ENCODE data around the gene ACBD7.

ACBD7 gene

GRCh38 chr10:15088428-15089261, at the start of gene ACBD7:
Gene ACBD7, minus strand, starts transcription at chr10:15088776. Its CDS starts 48 bp downstream, at chr10:15088728.
- DNase-seq (ENCODE audit: low read depth in 2 of 2) = peak; percentile 54 to 77

GRCh38 chr10:15137636-15138035, 49.1 kb upstream of the ACBD7 start:
- DNase-seq (ENCODE audit: low read depth in 2 of 2) = no peak

GRCh38 chr10:15137036-15137359, 48.4 kb upstream of the ACBD7 start:
- no peak for DNase-seq (ENCODE audit: low read depth in 2 of 2)

DNA sequence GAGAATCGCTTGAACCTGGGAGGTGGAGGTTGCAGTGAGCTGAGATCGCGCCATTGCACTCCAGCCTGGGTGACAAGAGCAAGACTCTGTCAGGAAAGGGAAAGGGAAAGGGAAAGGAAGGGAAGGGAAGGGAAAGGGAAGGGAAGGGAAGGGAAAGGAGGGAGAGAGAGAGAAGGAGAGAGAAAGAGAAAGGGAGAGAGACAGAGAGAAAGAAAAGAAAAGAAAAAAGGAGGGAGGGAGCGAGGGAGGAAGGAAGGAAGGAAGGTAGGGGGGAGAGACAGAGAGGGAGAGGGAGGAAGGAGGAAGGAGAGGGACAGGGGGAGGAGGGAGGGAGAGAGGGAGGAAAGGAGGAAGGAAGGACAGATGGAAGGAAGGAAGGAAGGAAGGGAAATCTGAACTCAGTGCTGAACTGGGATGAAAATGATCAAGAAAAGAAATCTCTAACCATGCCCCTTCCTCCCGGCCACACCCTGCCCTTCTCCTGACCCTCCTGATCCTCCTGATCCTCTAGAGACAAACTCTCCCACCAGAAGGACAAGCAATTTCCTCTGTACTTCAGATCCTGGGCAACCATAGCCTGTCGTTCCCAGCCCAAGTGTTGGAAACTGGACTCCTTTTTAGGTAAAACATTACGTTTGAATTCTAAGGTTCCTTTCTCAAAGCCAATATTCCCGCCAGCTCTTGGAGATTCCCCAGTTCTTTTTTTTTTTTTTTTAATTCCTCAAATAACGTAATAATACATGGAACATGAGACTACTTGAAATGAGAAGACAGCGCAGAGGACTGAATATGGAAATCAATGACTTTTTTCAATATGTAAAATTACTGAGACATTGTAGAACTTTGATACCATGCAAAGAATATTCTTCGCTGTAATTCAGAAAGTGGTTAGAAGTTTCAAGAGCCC, 47.8 kb upstream of the ACBD7 start:
- no peak for DNase-seq (ENCODE audit: low read depth in 2 of 2)

GRCh38 chr10:15131330-15131729, 42.8 kb upstream of the ACBD7 start:
- no peak for DNase-seq (ENCODE audit: low read depth in 2 of 2)

GRCh38 chr10:15124908-15125307, 36.3 kb upstream of the ACBD7 start:
- no peak for DNase-seq (ENCODE audit: low read depth in 2 of 2)

- no peak for DNase-seq (ENCODE audit: low read depth in 2 of 2)
Measured at GRCh38 chr10:15124190-15124589, 35.6 kb upstream of the ACBD7 start.

- DNase-seq (ENCODE audit: low read depth in 2 of 2) = no peak
Measured at GRCh38 chr10:15123749-15124184, 35.2 kb upstream of the ACBD7 start.

DNA sequence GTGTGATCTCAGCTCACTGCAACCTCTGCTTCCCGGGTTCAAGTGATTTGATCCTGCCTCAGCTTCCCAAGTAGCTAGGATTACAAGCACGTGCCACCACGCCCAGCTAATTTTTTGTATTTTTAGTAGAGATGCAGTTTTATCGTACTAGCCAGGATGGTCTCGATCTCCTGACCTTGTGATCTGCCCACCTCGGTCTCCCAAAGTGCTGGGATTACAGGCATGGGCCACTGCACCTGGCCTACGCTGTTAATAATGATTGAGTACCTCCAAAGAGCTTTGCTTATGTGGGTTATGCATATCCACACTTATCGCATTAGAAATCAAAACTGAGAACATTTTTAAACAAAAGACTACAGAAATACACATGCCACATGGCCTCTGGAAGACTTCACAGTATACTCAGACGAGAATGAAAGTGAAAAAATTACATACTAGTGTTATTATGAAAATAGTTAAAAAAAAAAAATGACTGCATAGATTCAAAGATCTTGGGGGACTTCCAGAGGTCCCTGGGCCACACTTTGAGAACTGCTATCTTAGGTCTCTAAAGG, 34.0 kb upstream of the ACBD7 start:
- DNase-seq (ENCODE audit: low read depth in 2 of 2) = no peak

GRCh38 chr10:15121707-15122106, 33.1 kb upstream of the ACBD7 start:
- no peak for DNase-seq (ENCODE audit: low read depth in 2 of 2)

DNA sequence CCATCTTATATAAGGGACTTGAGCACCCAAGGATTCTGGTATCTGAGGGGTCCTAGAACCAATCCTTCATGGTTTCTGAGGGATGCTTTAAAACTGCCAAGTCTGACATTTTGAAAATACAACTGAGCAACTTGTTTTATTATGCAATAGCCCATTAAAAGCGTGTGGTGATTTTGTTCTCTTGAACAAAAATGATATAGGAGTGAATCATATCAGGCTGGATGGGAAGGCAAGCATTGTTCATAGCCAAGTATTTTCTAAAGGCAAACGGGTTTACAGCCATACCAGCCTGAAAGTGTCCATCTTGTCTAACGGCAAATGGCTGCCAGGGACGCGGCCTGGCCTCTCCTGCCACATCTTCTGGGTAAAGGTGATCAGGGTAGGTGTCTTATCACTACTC, 31.9 kb upstream of the ACBD7 start:
- no peak for DNase-seq (ENCODE audit: low read depth in 2 of 2)

DNA sequence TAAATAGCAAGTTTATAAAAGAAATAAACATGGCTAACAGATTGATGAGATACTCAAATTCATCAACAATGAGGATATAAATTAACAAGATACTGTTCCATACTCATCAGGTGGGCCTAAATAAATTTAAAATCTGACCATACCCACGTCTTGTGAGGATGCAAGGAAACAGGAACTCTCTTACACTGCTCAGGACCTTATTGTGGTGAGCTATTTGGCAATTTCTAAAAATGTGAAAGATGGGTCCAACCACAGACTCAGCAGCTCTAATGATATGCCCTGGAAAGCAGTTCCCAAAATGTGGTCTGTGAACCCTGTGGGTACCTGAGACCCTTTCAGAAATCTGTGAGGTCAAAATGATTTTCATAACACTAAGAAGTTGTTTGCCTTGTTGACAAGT, 30.0 kb upstream of the ACBD7 start:
- DNase-seq (ENCODE audit: low read depth in 2 of 2) = no peak

DNA sequence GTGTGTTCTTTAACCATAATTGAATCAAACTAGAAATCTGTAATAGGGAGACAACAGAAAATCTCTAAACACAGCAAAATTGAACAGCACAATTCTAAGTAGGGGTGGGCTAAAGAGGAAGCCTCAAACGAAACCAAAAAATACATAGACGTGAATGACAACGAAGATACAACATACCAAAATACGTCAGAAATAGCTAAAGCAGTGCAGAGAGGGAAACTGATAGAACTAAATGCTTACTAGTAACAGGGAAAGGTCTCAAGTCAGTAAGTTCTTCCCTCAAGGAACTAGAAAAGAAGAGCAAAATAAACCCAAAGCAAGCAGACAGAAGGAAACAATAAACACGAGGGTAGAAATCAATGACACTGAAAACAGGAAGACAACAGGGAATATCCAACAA, 27.6 kb upstream of the ACBD7 start:
- DNase-seq (ENCODE audit: low read depth in 2 of 2) = no peak

DNA sequence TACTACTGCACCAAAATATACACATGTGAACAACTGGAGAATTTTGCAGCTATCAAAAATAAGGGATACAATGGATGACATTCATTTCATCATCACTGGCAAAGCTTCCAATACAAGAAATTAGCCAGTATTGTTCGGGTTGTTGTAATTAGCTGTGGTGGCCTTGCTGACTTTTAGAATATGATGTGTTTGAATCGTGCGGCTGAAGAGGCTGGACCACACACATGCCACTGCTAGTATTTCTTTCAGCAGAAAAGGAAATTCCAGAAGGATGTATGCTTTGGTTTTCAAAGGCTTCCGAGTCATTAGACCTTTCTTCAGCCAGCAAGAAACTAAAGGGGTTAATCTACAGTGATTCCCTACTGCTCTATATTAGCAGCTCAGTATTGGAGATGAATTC, 25.2 kb upstream of the ACBD7 start:
- DNase-seq (ENCODE audit: low read depth in 2 of 2) = no peak

GRCh38 chr10:15112657-15113056, 24.1 kb upstream of the ACBD7 start:
- no peak for DNase-seq (ENCODE audit: low read depth in 2 of 2)

GRCh38 chr10:15106352-15107013, 17.9 kb upstream of the ACBD7 start:
- DNase-seq (ENCODE audit: low read depth in 2 of 2) = peak; percentile 37 to 65

DNA sequence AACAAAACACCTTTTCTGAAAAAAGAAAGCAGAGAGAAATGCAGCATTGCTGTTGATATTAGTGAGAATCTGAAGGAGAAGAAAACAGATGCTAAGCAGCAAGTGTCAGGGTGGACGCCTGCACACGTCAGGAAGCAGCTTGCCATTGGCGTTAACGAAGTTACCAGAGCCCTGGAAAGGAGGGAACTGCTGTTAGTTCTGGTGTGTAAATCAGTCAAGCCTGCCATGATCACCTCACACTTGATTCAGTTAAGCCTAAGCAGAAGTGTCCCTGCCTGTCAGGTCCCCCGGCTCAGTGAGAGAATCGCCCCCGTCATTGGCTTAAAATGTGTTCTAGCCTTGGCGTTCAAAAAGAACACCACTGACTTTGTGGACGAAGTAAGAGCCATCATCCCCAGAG, 14.9 kb upstream of the ACBD7 start:
- DNase-seq (ENCODE audit: low read depth in 2 of 2) = no peak

GRCh38 chr10:15099886-15100285, 11.3 kb upstream of the ACBD7 start:
- DNase-seq (ENCODE audit: low read depth in 2 of 2) = no peak

DNA sequence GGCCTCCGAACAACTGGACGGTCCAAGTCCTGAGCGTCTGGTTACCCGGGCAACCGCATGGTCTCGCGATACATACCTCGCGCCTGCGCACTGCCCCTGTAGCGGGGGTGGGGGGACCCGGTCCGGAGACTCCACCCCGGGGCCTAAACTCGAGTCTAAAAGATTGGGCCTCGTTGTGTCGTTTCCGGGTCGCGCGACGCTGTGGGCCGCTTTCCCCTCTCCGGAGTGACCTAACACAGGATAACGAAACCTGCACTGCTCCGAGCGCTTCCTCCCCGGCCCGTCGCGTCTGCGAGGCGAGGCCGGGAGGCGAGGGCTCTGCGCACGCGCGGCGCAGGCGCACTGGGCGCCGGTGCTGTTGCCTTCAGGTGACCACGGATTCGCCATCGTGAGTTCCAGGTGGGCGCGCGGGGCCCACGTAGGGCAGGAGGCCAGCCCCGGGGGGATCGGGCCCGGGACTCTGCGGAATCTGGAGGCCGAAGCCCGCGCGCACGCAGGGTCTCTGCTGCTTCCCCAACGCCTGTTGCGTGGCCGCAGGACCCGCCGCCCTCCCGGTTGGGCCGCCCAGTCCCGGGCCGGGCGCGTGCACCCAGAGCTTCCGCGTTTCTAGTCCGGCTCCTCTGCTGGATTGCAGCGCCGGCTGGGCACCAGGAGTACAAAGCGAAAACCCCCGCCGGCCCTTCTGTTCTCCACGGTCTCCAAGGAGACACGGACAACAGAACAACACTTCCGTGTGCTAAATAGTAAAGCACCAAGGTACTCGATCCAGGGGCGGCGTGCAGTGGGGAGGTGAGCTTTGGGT, 8.6 kb upstream of the ACBD7 start, which contains the start of gene RPP38:
RPP38 (plus strand) TSS at position 345 of the 802 bp plus-strand sequence. CDS start 5,960 bp downstream, outside the sequence.
- peak; percentile 93 to 95 for DNase-seq (ENCODE audit: low read depth in 2 of 2)

GRCh38 chr10:15096661-15097010, 8.1 kb upstream of the ACBD7 start:
- DNase-seq (ENCODE audit: low read depth in 2 of 2) = no peak

DNA sequence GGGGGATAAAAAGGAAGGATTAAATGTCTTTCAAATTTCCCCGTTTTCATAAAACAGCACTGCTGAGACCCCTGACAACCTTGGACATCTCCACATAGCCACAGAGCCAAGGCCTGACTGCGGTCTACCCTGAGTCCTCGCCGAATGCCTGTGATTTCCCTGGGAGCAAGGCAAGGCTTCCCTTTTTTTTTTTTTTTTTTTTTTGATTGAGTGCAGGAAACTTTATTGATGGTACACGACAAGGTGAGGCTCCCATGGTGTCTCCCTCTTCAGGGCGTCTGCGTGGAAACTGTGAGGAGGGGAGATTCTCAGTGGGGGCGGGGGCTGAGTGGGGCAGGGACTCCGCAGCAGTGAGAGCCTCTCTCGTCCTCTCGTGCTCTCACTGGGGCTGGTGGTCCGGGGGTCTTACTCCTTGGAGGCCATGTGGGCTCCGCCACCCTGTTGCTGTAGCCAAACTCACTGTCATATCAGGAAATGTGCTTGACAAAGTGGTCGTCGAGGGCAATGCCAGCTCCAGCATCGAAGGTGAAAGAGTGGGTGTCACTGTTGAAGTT, 4.4 kb upstream of the ACBD7 start:
- DNase-seq (ENCODE audit: low read depth in 2 of 2) = no peak

All from stimulated activated CD4-positive, alpha-beta T cell treated with anti-CD3 and anti-CD28 coated beads, Interleukin-12 subunit alpha, Interleukin-12 subunit beta, amount 100 ng/mL, for 24 hours (primary cell).